HepG2 (cell line): ENCODE measurements around the gene KCNJ2. TPM values are rescaled to one million over a fixed set of nuclear protein-coding genes. Genes with fewer than 3 reads are reported as not detected.

Source experiments
- EZH2 ChIP-seq: conservative IDR thresholded peaks from 2 replicates; pipeline ENCODE4 v1.6.1; 2012; ENCODE audit warnings: mild to moderate bottlenecking, low read depth, low read length, moderate library complexity
- LRRFIP1 ChIP-seq: sonication (generic); formaldehyde crosslinking; conservative IDR thresholded peaks from 2 replicates; pipeline ENCODE4 v1.4.0; 2020; ENCODE audit warnings: missing genetic modification reagents
- MEIS1 ChIP-seq: sonication (generic); formaldehyde crosslinking; IDR thresholded peaks from 2 replicates; pipeline ENCODE4 v1.9.0; 2021; ENCODE audit warnings: mild to moderate bottlenecking, missing genetic modification reagents, moderate library complexity, borderline replicate concordance
- NR1H2 ChIP-seq: sonication (generic); formaldehyde crosslinking; IDR thresholded peaks from 2 replicates; pipeline ENCODE4 v1.8.1; 2022; ENCODE audit warnings: low read depth, missing genetic modification reagents, borderline replicate concordance
- SRF ChIP-seq: IDR thresholded peaks from 2 replicates; pipeline ENCODE4 v1.6.1; 2011; ENCODE audit warnings: mild to moderate bottlenecking, low read depth, low read length, moderate library complexity
- TRAFD1 ChIP-seq: sonication (generic); formaldehyde crosslinking; IDR thresholded peaks from 2 replicates; pipeline ENCODE4 v1.5.1; 2020; ENCODE audit warnings: missing genetic modification reagents, mild to moderate bottlenecking, borderline replicate concordance
- ZBTB10 ChIP-seq: sonication (generic); formaldehyde crosslinking; IDR thresholded peaks from 2 replicates; pipeline ENCODE4 v1.4.0; 2020; ENCODE audit warnings: missing genetic modification reagents, borderline replicate concordance
- ZNF775 ChIP-seq: sonication (generic); formaldehyde crosslinking; IDR thresholded peaks from 2 replicates; pipeline ENCODE4 v1.4.0; 2020; ENCODE audit warnings: missing genetic modification reagents, mild to moderate bottlenecking, moderate library complexity, borderline replicate concordance
- polyA plus RNA-seq, 8 experiments: library from polyadenylated mRNA; depleted of rRNA in 3 of 8; stranded (reverse) in 7 of 8; unstranded in 1 of 8; fragments of >200 nt; fragmentation: Illumina TruSeq in 4 of 8; extraction: Trizol in 4 of 8; gene quantifications; 2 replicates each; pipeline versions ENCODE4 v1.2.1 to v1.2.3, GENCODE V29; 2011 to 2016; ENCODE audit warnings: low read depth in 4 of 8, missing spikeins in 1 of 8, mixed read lengths in 1 of 8; ENCODE audit not compliant: insufficient read depth in 1 of 8
- total RNA-seq, 5 experiments: library from RNA; depleted of rRNA; stranded (reverse); fragments of >200 nt; fragmentation: Illumina TruSeq; extraction: Trizol; gene quantifications; 2 replicates each; pipeline ENCODE4 v1.2.3, GENCODE V29; 2016; ENCODE audit warnings: low read depth in 1 of 5
- TF ChIP-seq, protein P1 (sequence below): sonication (generic); formaldehyde crosslinking; IDR thresholded peaks from 2 replicates; pipeline ENCODE4 v1.5.0; 2020; ENCODE audit warnings: missing genetic modification reagents

Gene KCNJ2
- total and polyA plus RNA-seq, 2 of the 13 experiments (the other 11 are each of a cell fraction or from before 2014, with no cell fraction given): not detected

DNA sequence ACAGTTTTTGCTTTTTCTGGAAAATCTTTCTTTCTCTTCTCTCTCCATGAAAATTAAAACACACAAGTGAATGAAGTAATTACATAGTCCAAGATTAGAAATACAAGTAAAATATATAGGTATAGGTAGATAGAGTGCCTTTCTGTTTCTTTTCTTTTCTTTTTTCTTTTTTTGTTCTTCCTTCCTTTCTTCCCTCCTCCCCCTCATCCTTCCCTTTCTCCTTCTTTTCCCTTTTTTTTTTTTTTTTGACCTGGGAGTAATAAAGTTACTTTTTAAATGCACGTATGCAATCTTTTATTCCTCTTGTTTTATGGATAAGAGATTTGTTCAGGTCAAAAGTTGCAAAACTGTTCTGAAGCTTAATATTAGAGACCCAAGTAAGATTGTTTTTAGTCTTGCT is 34.6 kb upstream of the KCNJ2 start (continued):
- TF ChIP-seq MEIS1 (no peak), ZBTB10 (CRISPR knock-in tag) (no peak), NR1H2 (no peak), EZH2 (no peak), TRAFD1 (CRISPR knock-in tag) (no peak), ZNF775 (CRISPR knock-in tag) (no peak), LRRFIP1 (CRISPR knock-in tag) (no peak), SRF (no peak)
- TF ChIP-seq, protein P1, sequence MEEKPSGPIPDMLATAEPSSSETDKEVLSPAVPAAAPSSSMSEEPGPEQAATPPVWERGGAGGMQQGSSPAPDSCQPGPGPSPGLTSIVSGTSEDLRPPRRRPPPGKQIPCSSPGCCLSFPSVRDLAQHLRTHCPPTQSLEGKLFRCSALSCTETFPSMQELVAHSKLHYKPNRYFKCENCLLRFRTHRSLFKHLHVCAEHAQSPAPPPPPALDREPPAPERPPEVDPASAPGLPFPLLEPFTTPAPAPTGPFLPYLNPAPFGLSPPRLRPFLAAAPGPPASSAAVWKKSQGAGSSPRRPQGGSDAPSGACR (CRISPR knock-in tag): no peak
